Activated naive CD4-positive, alpha-beta T cell treated with anti-CD3 and anti-CD28 coated beads, Interleukin-2, amount 10 ng/mL, durations not matched to agents 7 days and 5 days (primary cell): ENCODE measurements around the gene TDRD12.
"Not testable (repeated sequence)": the region's sequence is repeated elsewhere in the genome, so short reads cannot be mapped to it uniquely, and the experiment has no call there.

ENCODE experiments used
- CTCF ChIA-PET: fragments of 350-600 bp; sonication (Branson Sonifier 250); formaldehyde crosslinking; loops from one replicate; lab custom pipeline; 2021; ENCODE audit warnings: antibody characterized with exemption; lab: Charles Lee
- DNase-seq: peaks from one replicate; pipeline ENCODE4 v3.0.0-alpha.2; 2020
- H3K27ac Mint-ChIP-seq: one replicate; pipeline ENCODE4 v1.8.0; 2021; ENCODE audit warnings: mild to moderate bottlenecking, moderate library complexity, mixed read lengths
- H3K27me3 Mint-ChIP-seq: one replicate; pipeline ENCODE4 v1.8.0; 2021; ENCODE audit warnings: mild to moderate bottlenecking, mixed read lengths
- H3K36me3 Mint-ChIP-seq: one replicate; pipeline ENCODE4 v1.8.0; 2021; ENCODE audit warnings: mixed read lengths
- H3K4me1 Mint-ChIP-seq: one replicate; pipeline ENCODE4 v1.8.0; 2021; ENCODE audit warnings: mixed read lengths
- H3K4me3 Mint-ChIP-seq: one replicate; pipeline ENCODE4 v1.8.0; 2021; ENCODE audit warnings: mild to moderate bottlenecking, moderate library complexity, mixed read lengths
- H3K9me3 Mint-ChIP-seq: one replicate; pipeline ENCODE4 v1.8.0; 2021; ENCODE audit warnings: mixed read lengths

Gene TDRD12

GRCh38 chr19:32702010-32702409 lies 17.6 kb upstream of the TDRD12 start:
- Mint-ChIP-seq H3K9me3 (peaks cover 19% of the 10 kb centered on the region), H3K27ac (no peak overlapping the region)
- CTCF ChIA-PET: no interaction called here

GRCh38 chr19:32704006-32704405 lies 15.6 kb upstream of the TDRD12 start:
- not testable (repeated sequence) for H3K4me3 Mint-ChIP-seq, H3K27ac Mint-ChIP-seq, H3K27me3 Mint-ChIP-seq, DNase-seq
- Mint-ChIP-seq H3K9me3 (peaks cover 18% of the 10 kb centered on the region), H3K36me3 (peaks cover 80% of the 10 kb centered on the region), H3K4me1 (peaks cover 27% of the 10 kb centered on the region)
- CTCF ChIA-PET: interaction anchor here (0.6 kb wide), 1 partner anchor 1499 kb away, joined by 4 read pairs; no protein-coding TSS in a partner anchor

More at GRCh38 chr19:32702010-32702409, 17.6 kb upstream of the TDRD12 start:
- H3K27me3 Mint-ChIP-seq: no peaks in the 10 kb centered on the region
- no peak overlapping the region for H3K4me3 Mint-ChIP-seq
- no peak for DNase-seq
- peaks cover 87% of the 10 kb centered on the region for H3K36me3 Mint-ChIP-seq
- H3K4me1 Mint-ChIP-seq: peaks cover 17% of the 10 kb centered on the region

- CTCF ChIA-PET: interaction anchor here (1.1 kb wide), 1 partner anchor 110 kb away, joined by 3 read pairs; no protein-coding TSS in a partner anchor
- no peaks in the 10 kb centered on the region for H3K27me3 Mint-ChIP-seq
- peaks cover 22% of the 10 kb centered on the region for H3K4me1 Mint-ChIP-seq
- H3K9me3 Mint-ChIP-seq: peaks cover 13% of the 10 kb centered on the region
- H3K36me3 Mint-ChIP-seq: peaks cover 57% of the 10 kb centered on the region
- peak; percentile 56 for DNase-seq
- H3K4me3 Mint-ChIP-seq: no peak overlapping the region
- H3K27ac Mint-ChIP-seq: peak overlapping the region; percentile 62
Observed at GRCh38 chr19:32708457-32708856, 11.1 kb upstream of the TDRD12 start.

GRCh38 chr19:32709032-32709431 lies 10.5 kb upstream of the TDRD12 start:
- no peak overlapping the region for H3K4me3 Mint-ChIP-seq
- peaks cover 22% of the 10 kb centered on the region for H3K4me1 Mint-ChIP-seq
- peak overlapping the region; percentile 62 for H3K27ac Mint-ChIP-seq
- no peak for DNase-seq
- H3K36me3 Mint-ChIP-seq: peaks cover 57% of the 10 kb centered on the region
- no peaks in the 10 kb centered on the region for H3K27me3 Mint-ChIP-seq
- CTCF ChIA-PET: interaction anchor here (1.1 kb wide), 1 partner anchor 110 kb away, joined by 3 read pairs; no protein-coding TSS in a partner anchor
- peaks cover 10% of the 10 kb centered on the region for H3K9me3 Mint-ChIP-seq

GRCh38 chr19:32711747-32712146 lies 7.8 kb upstream of the TDRD12 start:
- peaks cover 39% of the 10 kb centered on the region for H3K36me3 Mint-ChIP-seq
- H3K9me3 Mint-ChIP-seq: peaks cover 3% of the 10 kb centered on the region
- no peak overlapping the region for H3K4me3 Mint-ChIP-seq
- H3K27ac Mint-ChIP-seq: no peak overlapping the region
- H3K4me1 Mint-ChIP-seq: peaks cover 20% of the 10 kb centered on the region
- CTCF ChIA-PET: interaction anchor here (1.0 kb wide), 1 partner anchor 36 kb away, joined by 3 read pairs; no protein-coding TSS in a partner anchor
- no peaks in the 10 kb centered on the region for H3K27me3 Mint-ChIP-seq
- no peak for DNase-seq

GRCh38 chr19:32716203-32716602 lies 3.4 kb upstream of the TDRD12 start:
- H3K27me3 Mint-ChIP-seq, H3K4me1 Mint-ChIP-seq, H3K4me3 Mint-ChIP-seq, CTCF ChIA-PET, DNase-seq, H3K27ac Mint-ChIP-seq, H3K9me3 Mint-ChIP-seq: not testable (repeated sequence)
- H3K36me3 Mint-ChIP-seq: peaks cover 19% of the 10 kb centered on the region

GRCh38 chr19:32717496-32717895 lies 2.1 kb upstream of the TDRD12 start:
- Mint-ChIP-seq H3K4me3 (no peak overlapping the region), H3K4me1 (no peaks in the 10 kb centered on the region), H3K27me3 (no peaks in the 10 kb centered on the region), H3K27ac (no peak overlapping the region), H3K36me3 (peaks cover 18% of the 10 kb centered on the region), H3K9me3 (no peaks in the 10 kb centered on the region)
- CTCF ChIA-PET: interaction anchor here (0.6 kb wide), 1 partner anchor 523 kb away, joined by 4 read pairs; no protein-coding TSS in a partner anchor
- no peak for DNase-seq

GRCh38 chr19:32718286-32718685 lies 1.3 kb upstream of the TDRD12 start:
- DNase-seq: no peak
- no peaks in the 10 kb centered on the region for H3K9me3 Mint-ChIP-seq
- no peak overlapping the region for H3K4me3 Mint-ChIP-seq
- H3K4me1 Mint-ChIP-seq: no peaks in the 10 kb centered on the region
- no peaks in the 10 kb centered on the region for H3K27me3 Mint-ChIP-seq
- CTCF ChIA-PET: no interaction called here
- no peak overlapping the region for H3K27ac Mint-ChIP-seq
- peaks cover 13% of the 10 kb centered on the region for H3K36me3 Mint-ChIP-seq

- Mint-ChIP-seq H3K9me3 (no peaks in the 10 kb centered on the region), H3K4me3 (no peak overlapping the region), H3K36me3 (peaks cover 6% of the 10 kb centered on the region), H3K27ac (no peak overlapping the region), H3K4me1 (no peaks in the 10 kb centered on the region), H3K27me3 (no peaks in the 10 kb centered on the region)
- DNase-seq: no peak
- CTCF ChIA-PET: no interaction called here
Observed at GRCh38 chr19:32720216-32720935, 809 bp downstream of the TDRD12 start.

- Mint-ChIP-seq H3K27ac (no peak overlapping the region), H3K36me3 (peaks cover 4% of the 10 kb centered on the region), H3K4me1 (no peaks in the 10 kb centered on the region), H3K4me3 (no peak overlapping the region), H3K9me3 (no peaks in the 10 kb centered on the region), H3K27me3 (no peaks in the 10 kb centered on the region)
- no peak for DNase-seq
- CTCF ChIA-PET: no interaction called here
Observed at GRCh38 chr19:32720936-32721250, 1.3 kb downstream of the TDRD12 start.

GRCh38 chr19:32735936-32736335 lies 16.4 kb downstream of the TDRD12 start:
- Mint-ChIP-seq H3K9me3 (no peaks in the 10 kb centered on the region), H3K4me1 (no peaks in the 10 kb centered on the region), H3K4me3 (no peak overlapping the region), H3K27me3 (peaks cover 21% of the 10 kb centered on the region), H3K27ac (no peak overlapping the region), H3K36me3 (no peaks in the 10 kb centered on the region)
- DNase-seq: no peak
- CTCF ChIA-PET: no interaction called here

GRCh38 chr19:32743021-32743420 lies 23.5 kb downstream of the TDRD12 start:
- H3K27ac Mint-ChIP-seq: no peak overlapping the region
- no peaks in the 10 kb centered on the region for H3K4me1 Mint-ChIP-seq
- peaks cover 21% of the 10 kb centered on the region for H3K27me3 Mint-ChIP-seq
- CTCF ChIA-PET: no interaction called here
- H3K9me3 Mint-ChIP-seq: peaks cover 5% of the 10 kb centered on the region
- H3K4me3 Mint-ChIP-seq: no peak overlapping the region
- DNase-seq: no peak
- H3K36me3 Mint-ChIP-seq: no peaks in the 10 kb centered on the region

- H3K9me3 Mint-ChIP-seq: peaks cover 5% of the 10 kb centered on the region
Observed at GRCh38 chr19:32743447-32743846, 23.9 kb downstream of the TDRD12 start.

GRCh38 chr19:32744555-32745325 lies 25.2 kb downstream of the TDRD12 start:
- Mint-ChIP-seq H3K4me3 (no peak overlapping the region), H3K9me3 (peaks cover 5% of the 10 kb centered on the region), H3K36me3 (no peaks in the 10 kb centered on the region), H3K4me1 (no peaks in the 10 kb centered on the region), H3K27me3 (peaks cover 28% of the 10 kb centered on the region), H3K27ac (no peak overlapping the region)
- CTCF ChIA-PET: no interaction called here
- DNase-seq: no peak

More at GRCh38 chr19:32743447-32743846, 23.9 kb downstream of the TDRD12 start:
- no peaks in the 10 kb centered on the region for H3K36me3 Mint-ChIP-seq
- no peak overlapping the region for H3K4me3 Mint-ChIP-seq
- no peaks in the 10 kb centered on the region for H3K4me1 Mint-ChIP-seq
- peaks cover 26% of the 10 kb centered on the region for H3K27me3 Mint-ChIP-seq
- DNase-seq: no peak
- CTCF ChIA-PET: no interaction called here
- H3K27ac Mint-ChIP-seq: no peak overlapping the region
